Measurements from ENCODE around the gene THBS1. TPM values are rescaled to one million over a fixed set of nuclear protein-coding genes. Genes with fewer than 3 reads are reported as not detected.

The THBS1 gene
- total and polyA plus RNA-seq, 2 donors (not counting 1 experiment from before 2014, with no cell fraction given) = 0.63 to 4.3 TPM

DNA sequence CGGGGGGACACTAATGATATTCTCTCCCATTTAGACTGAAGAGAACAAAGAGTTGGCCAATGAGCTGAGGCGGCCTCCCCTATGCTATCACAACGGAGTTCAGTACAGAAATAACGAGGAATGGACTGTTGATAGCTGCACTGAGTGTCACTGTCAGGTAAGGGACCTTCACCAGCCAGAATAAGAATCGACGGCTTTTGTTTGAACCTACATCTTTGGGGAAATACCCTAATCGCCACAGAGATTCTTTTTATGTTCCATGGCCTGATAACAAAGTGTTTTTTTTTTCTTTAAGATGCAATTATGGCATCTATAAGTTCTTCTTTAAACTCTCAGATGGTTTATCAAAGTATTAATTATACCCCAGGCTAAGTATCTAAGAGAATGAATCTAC lies 3.4 kb downstream of the THBS1 start:
- H3K4me2 ChIP-seq (replicated peaks; ENCODE audit: low read depth, low read length, poor library complexity, severe bottlenecking) = no peak overlapping the region
- no peak overlapping the region for H3K9ac ChIP-seq (ENCODE audit: low read length)
- DNase-seq (no peak), ATAC-seq (ENCODE audit: low read depth) (no peak)
- intact Hi-C loops (cut with micrococcal nuclease) = no loop called here
- no peak overlapping the region for H2AFZ ChIP-seq (ENCODE audit: insufficient read depth, low read depth, low read length, poor library complexity, severe bottlenecking)
- H3K4me1 Mint-ChIP-seq = peaks cover 13% of the 10 kb centered on the region
- H3K27ac ChIP-seq (ENCODE audit: low read length in 2 of 2) = no peak overlapping the region
- H3K4me1 ChIP-seq (ENCODE audit: control insufficient read depth in 2 of 2, insufficient read depth in 2 of 2, low read length in 2 of 2) = peaks cover 6 to 20% of the 10 kb centered on the region in 2 donors
- POLR2A ChIA-PET = no interaction called here
- H4K20me1 ChIP-seq (ENCODE audit: control insufficient read depth, insufficient read depth, low read length, poor library complexity, severe bottlenecking) = no peaks in the 10 kb centered on the region
- peaks cover 41% of the 10 kb centered on the region for H3K27me3 Mint-ChIP-seq
- CTCF ChIA-PET = no interaction called here
- H3K27ac Mint-ChIP-seq = no peak overlapping the region
- no peaks in the 10 kb centered on the region for H3K9me3 Mint-ChIP-seq (ENCODE audit: insufficient read depth)
- H3K27me3 ChIP-seq (replicated peaks in 1 of 4; ENCODE audit: control extremely low read depth in 1 of 4, control insufficient read depth in 3 of 4, insufficient read depth in 4 of 4, low read length in 3 of 4) = peaks cover 0 to 25% (median 4%) of the 10 kb centered on the region in 4 experiments
- no peak for TF ChIP-seq EZH2 (IDR thresholded peaks at IDR 0.05; ENCODE audit: borderline replicate concordance, insufficient read depth, low read depth, low read length, poor library complexity, severe bottlenecking)
- TF ChIP-seq, protein P1, sequence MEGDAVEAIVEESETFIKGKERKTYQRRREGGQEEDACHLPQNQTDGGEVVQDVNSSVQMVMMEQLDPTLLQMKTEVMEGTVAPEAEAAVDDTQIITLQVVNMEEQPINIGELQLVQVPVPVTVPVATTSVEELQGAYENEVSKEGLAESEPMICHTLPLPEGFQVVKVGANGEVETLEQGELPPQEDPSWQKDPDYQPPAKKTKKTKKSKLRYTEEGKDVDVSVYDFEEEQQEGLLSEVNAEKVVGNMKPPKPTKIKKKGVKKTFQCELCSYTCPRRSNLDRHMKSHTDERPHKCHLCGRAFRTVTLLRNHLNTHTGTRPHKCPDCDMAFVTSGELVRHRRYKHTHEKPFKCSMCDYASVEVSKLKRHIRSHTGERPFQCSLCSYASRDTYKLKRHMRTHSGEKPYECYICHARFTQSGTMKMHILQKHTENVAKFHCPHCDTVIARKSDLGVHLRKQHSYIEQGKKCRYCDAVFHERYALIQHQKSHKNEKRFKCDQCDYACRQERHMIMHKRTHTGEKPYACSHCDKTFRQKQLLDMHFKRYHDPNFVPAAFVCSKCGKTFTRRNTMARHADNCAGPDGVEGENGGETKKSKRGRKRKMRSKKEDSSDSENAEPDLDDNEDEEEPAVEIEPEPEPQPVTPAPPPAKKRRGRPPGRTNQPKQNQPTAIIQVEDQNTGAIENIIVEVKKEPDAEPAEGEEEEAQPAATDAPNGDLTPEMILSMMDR (IDR thresholded peaks at IDR 0.05) = no peak
- H3K4me3 ChIP-seq (ENCODE audit: control extremely low read depth in 1 of 5, extremely low read depth in 1 of 5, insufficient read depth in 1 of 5, low read depth in 2 of 5, low read length in 4 of 5) = no peak overlapping the region
- no peaks in the 10 kb centered on the region for H3K36me3 ChIP-seq (replicated peaks in 1 of 2; ENCODE audit: control extremely low read depth in 1 of 2, control insufficient read depth in 1 of 2, extremely low read depth in 1 of 2, insufficient read depth in 2 of 2, low read length in 1 of 2)
- no peaks in the 10 kb centered on the region for H3K9me3 ChIP-seq (ENCODE audit: control extremely low read depth in 1 of 3, control insufficient read depth in 2 of 3, insufficient read depth in 1 of 3, low read length in 2 of 3)
- H3K79me2 ChIP-seq (ENCODE audit: control insufficient read depth, insufficient read depth, low read length) = no peaks in the 10 kb centered on the region
- WGBS (ENCODE audit: insufficient coverage) = 88% methylated on average over 4 of the region's 7 CpGs
- no peak overlapping the region for H3K4me3 Mint-ChIP-seq

DNA sequence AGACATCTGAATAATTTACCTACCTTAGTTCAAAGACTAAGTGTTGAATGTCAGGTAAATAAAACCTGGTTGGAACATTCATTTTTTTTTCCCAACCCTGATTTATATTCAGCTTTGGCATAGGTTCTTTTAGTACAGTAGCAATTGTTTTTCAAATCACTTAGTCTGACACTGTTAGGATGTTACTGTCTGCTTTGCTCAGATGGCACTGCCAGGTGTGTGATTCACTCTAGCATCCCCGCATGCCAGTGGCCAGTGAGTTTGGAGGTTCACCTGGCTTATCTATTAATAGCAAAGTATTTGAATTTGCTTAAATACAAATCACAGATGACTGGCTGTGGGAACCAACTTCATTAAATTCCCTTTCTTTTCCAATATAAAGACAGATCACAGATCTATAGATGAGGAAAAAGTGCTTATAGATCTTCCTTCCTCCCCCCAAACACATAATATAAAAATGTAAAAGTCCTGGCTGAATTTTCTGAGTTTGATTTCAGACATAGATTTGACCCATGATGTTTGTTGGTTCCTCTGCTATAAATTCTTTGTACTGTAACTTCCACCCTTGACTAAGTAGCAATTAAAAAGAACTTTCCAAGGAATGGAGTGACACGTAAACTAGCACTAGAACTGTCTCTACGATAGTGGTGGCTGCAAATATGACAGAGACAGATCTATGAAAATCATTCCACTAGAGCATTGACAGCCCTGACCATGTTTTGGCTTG lies 3.9 kb downstream of the THBS1 start:
- H3K27ac ChIP-seq (ENCODE audit: low read length in 2 of 2) = no peak overlapping the region
- H3K9ac ChIP-seq (ENCODE audit: low read length) = no peak overlapping the region
- no peaks in the 10 kb centered on the region for H3K9me3 Mint-ChIP-seq (ENCODE audit: insufficient read depth)
- ChIA-PET CTCF (no interaction called here), POLR2A (no interaction called here)
- WGBS (ENCODE audit: insufficient coverage) = no CpG with 5 or more reads among the region's 3 CpGs
- no peak overlapping the region for H2AFZ ChIP-seq (ENCODE audit: insufficient read depth, low read depth, low read length, poor library complexity, severe bottlenecking)
- peaks cover 36% of the 10 kb centered on the region for H3K27me3 Mint-ChIP-seq
- intact Hi-C loops (cut with micrococcal nuclease) = no loop called here
- no peaks in the 10 kb centered on the region for H3K36me3 ChIP-seq (replicated peaks in 1 of 2; ENCODE audit: control extremely low read depth in 1 of 2, control insufficient read depth in 1 of 2, extremely low read depth in 1 of 2, insufficient read depth in 2 of 2, low read length in 1 of 2)
- peaks cover 6 to 18% of the 10 kb centered on the region in 2 donors for H3K4me1 ChIP-seq (ENCODE audit: control insufficient read depth in 2 of 2, insufficient read depth in 2 of 2, low read length in 2 of 2)
- no peak overlapping the region for H3K4me3 ChIP-seq (ENCODE audit: control extremely low read depth in 1 of 5, extremely low read depth in 1 of 5, insufficient read depth in 1 of 5, low read depth in 2 of 5, low read length in 4 of 5)
- TF ChIP-seq, protein P1 (IDR thresholded peaks at IDR 0.05) = no peak
- no peak for TF ChIP-seq EZH2 (IDR thresholded peaks at IDR 0.05; ENCODE audit: borderline replicate concordance, insufficient read depth, low read depth, low read length, poor library complexity, severe bottlenecking)
- H3K27ac Mint-ChIP-seq = no peak overlapping the region
- H3K9me3 ChIP-seq (ENCODE audit: control extremely low read depth in 1 of 3, control insufficient read depth in 2 of 3, insufficient read depth in 1 of 3, low read length in 2 of 3) = no peaks in the 10 kb centered on the region
- no peaks in the 10 kb centered on the region for H3K79me2 ChIP-seq (ENCODE audit: control insufficient read depth, insufficient read depth, low read length)
- no peak overlapping the region for H3K4me2 ChIP-seq (replicated peaks; ENCODE audit: low read depth, low read length, poor library complexity, severe bottlenecking)
- H4K20me1 ChIP-seq (ENCODE audit: control insufficient read depth, insufficient read depth, low read length, poor library complexity, severe bottlenecking) = no peaks in the 10 kb centered on the region
- no peak for DNase-seq
- no peak overlapping the region for H3K4me3 Mint-ChIP-seq
- H3K27me3 ChIP-seq (replicated peaks in 1 of 4; ENCODE audit: control extremely low read depth in 1 of 4, control insufficient read depth in 3 of 4, insufficient read depth in 4 of 4, low read length in 3 of 4) = peaks cover 0 to 19% (median 4%) of the 10 kb centered on the region in 4 experiments
- peaks cover 9% of the 10 kb centered on the region for H3K4me1 Mint-ChIP-seq
- ATAC-seq (ENCODE audit: low read depth) = no peak
